ENCODE data around the gene JMJD8.

The JMJD8 gene

DNA sequence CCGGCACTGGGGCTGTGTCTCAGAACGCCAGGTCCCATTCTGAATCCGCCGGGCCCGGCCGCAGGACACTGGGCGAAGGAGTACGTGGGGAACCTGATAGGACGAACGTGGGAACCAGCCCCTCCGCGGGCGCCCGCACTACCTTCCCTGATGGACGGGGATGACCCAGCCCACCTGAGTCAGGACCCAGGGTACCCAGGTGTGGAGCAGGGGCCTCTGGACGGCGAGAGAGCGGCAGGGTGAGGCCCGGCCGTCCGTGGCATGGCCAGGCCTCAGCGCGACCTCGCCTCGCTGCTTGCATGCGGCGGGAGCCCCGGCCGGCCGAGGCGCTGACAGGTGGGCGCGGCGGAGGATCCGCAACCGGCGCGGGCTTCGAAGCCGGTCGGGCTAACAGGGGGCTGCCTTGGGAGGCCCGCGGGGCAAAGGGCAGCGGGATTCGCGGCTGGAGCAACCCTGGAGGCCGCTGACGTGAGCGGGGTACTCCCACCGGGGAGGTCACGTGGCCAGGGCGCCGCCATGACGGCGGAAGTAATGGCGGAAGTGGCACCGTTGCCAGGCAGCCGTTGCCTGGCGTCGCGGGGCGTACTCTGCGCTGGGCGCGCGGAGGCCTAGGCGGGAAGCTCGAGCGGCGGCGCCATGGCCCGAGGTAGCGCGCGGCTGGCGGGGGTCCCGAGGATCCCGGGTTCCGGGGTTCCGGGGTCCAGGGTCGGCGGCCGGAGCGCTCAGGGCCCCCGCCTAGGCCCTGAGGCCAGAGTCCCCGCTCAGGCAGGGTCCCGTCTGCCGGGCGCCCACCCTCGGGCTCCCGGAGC, 35.1 kb downstream of the JMJD8 start, which contains the start of gene WDR90:
TSS of gene WDR90 (plus strand) at position 585 of the 809 bp plus-strand sequence. CDS start at position 637, 52 bp downstream.
- no peak for TF ChIP-seq EZH2 (optimal IDR thresholded peaks at IDR 0.05; ENCODE audit: low read depth, low read length)
- no peak for TF ChIP-seq EZH2phosphoT487 (IDR thresholded peaks at IDR 0.05; ENCODE audit: low read length)
- TF ChIP-seq, protein P1, sequence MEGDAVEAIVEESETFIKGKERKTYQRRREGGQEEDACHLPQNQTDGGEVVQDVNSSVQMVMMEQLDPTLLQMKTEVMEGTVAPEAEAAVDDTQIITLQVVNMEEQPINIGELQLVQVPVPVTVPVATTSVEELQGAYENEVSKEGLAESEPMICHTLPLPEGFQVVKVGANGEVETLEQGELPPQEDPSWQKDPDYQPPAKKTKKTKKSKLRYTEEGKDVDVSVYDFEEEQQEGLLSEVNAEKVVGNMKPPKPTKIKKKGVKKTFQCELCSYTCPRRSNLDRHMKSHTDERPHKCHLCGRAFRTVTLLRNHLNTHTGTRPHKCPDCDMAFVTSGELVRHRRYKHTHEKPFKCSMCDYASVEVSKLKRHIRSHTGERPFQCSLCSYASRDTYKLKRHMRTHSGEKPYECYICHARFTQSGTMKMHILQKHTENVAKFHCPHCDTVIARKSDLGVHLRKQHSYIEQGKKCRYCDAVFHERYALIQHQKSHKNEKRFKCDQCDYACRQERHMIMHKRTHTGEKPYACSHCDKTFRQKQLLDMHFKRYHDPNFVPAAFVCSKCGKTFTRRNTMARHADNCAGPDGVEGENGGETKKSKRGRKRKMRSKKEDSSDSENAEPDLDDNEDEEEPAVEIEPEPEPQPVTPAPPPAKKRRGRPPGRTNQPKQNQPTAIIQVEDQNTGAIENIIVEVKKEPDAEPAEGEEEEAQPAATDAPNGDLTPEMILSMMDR (IDR thresholded peaks at IDR 0.05; ENCODE audit: low read length), result no peak
- Histone ChIP-seq H3K27me3 (replicated peaks; ENCODE audit: insufficient read depth, low read length) (no peaks in the 10 kb centered on the region), H3K4me1 (ENCODE audit: low read length) (peaks cover 4% of the 10 kb centered on the region; the same call in 1 of the 2 replicates), H3K27ac (ENCODE audit: low read length) (peak within 1 kb of the TSS; percentile 83), H3K36me3 (replicated peaks; ENCODE audit: insufficient read depth, low read length) (no peaks in the 10 kb centered on the region), H3K4me2 (ENCODE audit: low read depth, low read length) (peak within 1 kb of the TSS; percentile 99), H4K20me1 (ENCODE audit: insufficient read depth, low read length) (no peaks in the 10 kb centered on the region), H3F3A (ENCODE audit: insufficient read depth, low read length) (peaks cover 22% of the 10 kb centered on the region), H3K9me3 (replicated peaks; ENCODE audit: insufficient read depth, low read length) (no peaks in the 10 kb centered on the region), H3K9ac (ENCODE audit: low read length) (peak within 1 kb of the TSS; percentile 97), H3K9me2 (replicated peaks; ENCODE audit: insufficient read depth, low read length) (no peaks in the 10 kb centered on the region), H3K4me3 (ENCODE audit: low read length) (peak within 1 kb of the TSS; percentile 89), H2AFZ (ENCODE audit: low read length) (peak within 1 kb of the TSS; percentile 81), H3K79me2 (ENCODE audit: low read length) (peaks cover 63% of the 10 kb centered on the region)
- peak; percentile 97 for DNase-seq

DNA sequence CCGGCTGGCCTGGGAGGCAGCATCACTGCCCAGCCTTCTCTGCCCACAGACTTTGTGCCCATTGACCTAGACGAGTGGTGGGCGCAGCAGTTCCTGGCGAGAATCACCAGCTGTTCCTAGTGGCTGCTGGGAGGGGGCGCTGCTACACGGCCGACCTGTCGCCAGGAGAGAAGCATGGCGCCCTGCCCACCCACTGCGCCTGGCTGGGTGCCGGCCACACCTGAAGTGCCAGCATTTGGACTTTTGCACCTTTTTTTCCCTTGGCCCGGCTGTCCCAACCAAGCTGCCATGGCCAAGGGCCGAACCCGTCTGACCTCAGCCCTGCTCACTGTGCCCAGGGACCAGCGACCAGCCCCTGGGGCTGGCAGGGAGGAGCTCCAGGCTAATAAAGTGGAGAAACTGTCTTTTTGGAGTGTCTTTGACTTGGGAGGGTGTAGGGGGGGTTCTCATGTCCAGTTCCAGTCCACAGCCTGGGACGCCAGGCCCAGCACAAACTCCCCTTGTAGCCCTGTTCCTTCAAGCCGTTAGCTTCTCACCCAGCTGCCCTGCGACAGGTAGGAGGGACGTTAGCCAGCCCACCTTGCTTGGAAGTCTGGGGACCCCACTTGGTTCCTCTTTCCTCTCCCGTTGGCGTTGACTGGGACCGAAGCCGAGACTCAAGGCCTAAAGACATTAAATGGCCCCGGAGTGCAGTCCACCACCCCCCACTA, 35.9 kb downstream of the JMJD8 start:
- TF ChIP-seq EZH2 (optimal IDR thresholded peaks at IDR 0.05; ENCODE audit: low read depth, low read length) (no peak), EZH2phosphoT487 (IDR thresholded peaks at IDR 0.05; ENCODE audit: low read length) (no peak)
- TF ChIP-seq, protein P1 (IDR thresholded peaks at IDR 0.05; ENCODE audit: low read length), result peak; percentile 74
- Histone ChIP-seq H3K4me1 (ENCODE audit: low read length) (peaks cover 4% of the 10 kb centered on the region; the same call in 1 of the 2 replicates), H2AFZ (ENCODE audit: low read length) (peak overlapping the region; percentile 81; the same call in 1 of the 2 replicates), H3K9me3 (replicated peaks; ENCODE audit: insufficient read depth, low read length) (no peaks in the 10 kb centered on the region), H3K27ac (ENCODE audit: low read length) (peak overlapping the region; percentile 83), H3K36me3 (replicated peaks; ENCODE audit: insufficient read depth, low read length) (no peaks in the 10 kb centered on the region), H3K9ac (ENCODE audit: low read length) (peak overlapping the region; percentile 97), H3K4me3 (ENCODE audit: low read length) (peak overlapping the region; percentile 89), H3K4me2 (ENCODE audit: low read depth, low read length) (peak overlapping the region; percentile 99), H3F3A (ENCODE audit: insufficient read depth, low read length) (peaks cover 22% of the 10 kb centered on the region), H4K20me1 (ENCODE audit: insufficient read depth, low read length) (no peaks in the 10 kb centered on the region), H3K79me2 (ENCODE audit: low read length) (peaks cover 70% of the 10 kb centered on the region), H3K27me3 (replicated peaks; ENCODE audit: insufficient read depth, low read length) (no peaks in the 10 kb centered on the region), H3K9me2 (replicated peaks; ENCODE audit: insufficient read depth, low read length) (no peaks in the 10 kb centered on the region)
- peak; percentile 81 for DNase-seq

DNA sequence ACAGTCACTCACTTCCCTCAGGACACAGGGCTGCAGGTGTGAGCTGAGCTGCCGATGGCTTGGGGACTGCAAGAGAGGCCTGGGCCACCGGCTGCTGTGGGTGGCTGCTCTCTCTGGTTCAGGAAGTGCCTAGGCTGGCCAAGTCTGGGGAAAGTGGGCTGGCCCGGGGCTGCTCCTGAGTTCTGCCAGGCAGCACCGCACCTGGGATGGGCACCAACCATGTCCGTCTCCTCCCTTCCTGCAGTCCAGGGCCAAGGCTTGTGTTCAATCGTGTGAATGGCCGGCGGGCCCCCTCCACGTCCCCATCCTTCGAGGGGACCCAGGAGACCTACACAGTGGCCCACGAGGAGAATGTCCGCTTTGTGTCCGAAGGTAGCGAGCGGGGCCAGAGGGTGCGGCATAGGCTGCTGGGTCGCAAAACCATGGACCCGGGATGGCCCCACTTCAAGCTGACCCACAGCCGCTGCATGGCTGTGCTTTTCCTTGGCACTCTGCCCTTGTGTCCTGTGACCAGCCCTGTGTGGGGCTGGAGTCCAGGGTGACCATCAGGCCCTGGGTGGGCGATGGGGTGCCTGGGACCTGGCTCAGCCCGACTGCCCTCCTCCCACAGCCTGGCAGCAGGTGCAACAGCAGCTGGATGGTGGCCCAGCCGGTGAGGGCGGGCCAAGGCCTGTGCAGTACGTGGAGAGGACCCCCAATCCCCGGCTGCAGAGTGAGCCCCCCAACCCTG, 36.8 kb downstream of the JMJD8 start:
- DNase-seq, result no peak
- H3F3A ChIP-seq (ENCODE audit: insufficient read depth, low read length), result peaks cover 28% of the 10 kb centered on the region
- no peaks in the 10 kb centered on the region for H3K36me3 ChIP-seq (replicated peaks; ENCODE audit: insufficient read depth, low read length)
- peak overlapping the region; percentile 99 for H3K4me2 ChIP-seq (ENCODE audit: low read depth, low read length)
- TF ChIP-seq EZH2 (optimal IDR thresholded peaks at IDR 0.05; ENCODE audit: low read depth, low read length), result no peak
- TF ChIP-seq EZH2phosphoT487 (IDR thresholded peaks at IDR 0.05; ENCODE audit: low read length), result no peak
- TF ChIP-seq, protein P1 (IDR thresholded peaks at IDR 0.05; ENCODE audit: low read length), result no peak
- H3K27ac ChIP-seq (ENCODE audit: low read length), result peak overlapping the region; percentile 83; the same call in 1 of the 2 replicates
- H2AFZ ChIP-seq (ENCODE audit: low read length), result no peak overlapping the region
- H3K4me1 ChIP-seq (ENCODE audit: low read length), result peaks cover 7% of the 10 kb centered on the region; the same call in 1 of the 2 replicates
- H3K27me3 ChIP-seq (replicated peaks; ENCODE audit: insufficient read depth, low read length), result no peaks in the 10 kb centered on the region
- H3K4me3 ChIP-seq (ENCODE audit: low read length), result peak overlapping the region; percentile 22; the same call in 1 of the 2 replicates
- H3K9me3 ChIP-seq (replicated peaks; ENCODE audit: insufficient read depth, low read length), result no peaks in the 10 kb centered on the region
- H3K9me2 ChIP-seq (replicated peaks; ENCODE audit: insufficient read depth, low read length), result no peaks in the 10 kb centered on the region
- H4K20me1 ChIP-seq (ENCODE audit: insufficient read depth, low read length), result no peaks in the 10 kb centered on the region
- peak overlapping the region; percentile 97; the same call in 1 of the 2 replicates for H3K9ac ChIP-seq (ENCODE audit: low read length)
- peaks cover 79% of the 10 kb centered on the region for H3K79me2 ChIP-seq (ENCODE audit: low read length)

All from MM.1S (cell line).